GM23248 (cell line): ENCODE measurements around the gene ABCC1.

Experiments
- EZH2 ChIP-seq: fragments of 200-600 bp; sonication (generic); IDR thresholded peaks from 2 replicates; pipeline ENCODE4 v1.6.1; 2018; ENCODE audit warnings: antibody characterized with exemption, mild to moderate bottlenecking; ENCODE audit not compliant: insufficient read depth, poor library complexity, severe bottlenecking
- EZH2phosphoT487 ChIP-seq: fragments of 200-600 bp; sonication (generic); IDR thresholded peaks from 2 replicates; pipeline ENCODE4 v1.6.1; 2018; ENCODE audit warnings: antibody characterized with exemption, moderate library complexity, mild to moderate bottlenecking, low read depth; ENCODE audit not compliant: insufficient read depth

DNA sequence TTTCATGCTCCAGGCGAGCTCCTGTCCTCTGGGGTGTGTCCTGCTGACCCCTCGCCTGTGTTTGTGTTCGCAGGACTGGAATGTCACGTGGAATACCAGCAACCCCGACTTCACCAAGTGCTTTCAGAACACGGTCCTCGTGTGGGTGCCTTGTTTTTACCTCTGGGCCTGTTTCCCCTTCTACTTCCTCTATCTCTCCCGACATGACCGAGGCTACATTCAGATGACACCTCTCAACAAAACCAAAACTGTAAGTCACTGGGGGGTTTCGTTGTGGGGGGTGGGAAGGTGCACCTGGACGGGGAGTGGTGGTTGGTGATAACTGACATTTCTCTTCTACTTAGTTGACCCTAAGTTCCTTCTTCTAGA, 58.3 kb downstream of the ABCC1 start:
- TF ChIP-seq EZH2: no peak
- TF ChIP-seq EZH2phosphoT487: no peak
